C4-2B (cell line): ENCODE measurements around the gene PCGF2.

Experiments used
- H3K27ac ChIP-seq: fragments of 450-650 bp; 2 replicates; pipeline ENCODE4 v1.5.1; 2017
- CTCF ChIP-seq: fragments of 450-650 bp; conservative IDR thresholded peaks from 2 replicates; pipeline ENCODE4 v1.5.1; 2017; ENCODE audit warnings: mild to moderate bottlenecking
- ZFX ChIP-seq: fragments of 450-650 bp; IDR thresholded peaks from 2 replicates; pipeline ENCODE4 v1.6.1; 2017

PCGF2 gene

GRCh38 chr17:38746849-38747462 lies 1.2 kb downstream of the PCGF2 start:
- peak overlapping the region; percentile 97 for H3K27ac ChIP-seq

GRCh38 chr17:38746004-38746848 lies 1.9 kb downstream of the PCGF2 start:
- peak overlapping the region; percentile 97 for H3K27ac ChIP-seq
- TF ChIP-seq CTCF: no peak
- no peak for TF ChIP-seq ZFX

More at GRCh38 chr17:38746849-38747462, 1.2 kb downstream of the PCGF2 start:
- TF ChIP-seq CTCF (no peak), ZFX (no peak)

- TF ChIP-seq CTCF: no peak
- no peak for TF ChIP-seq ZFX
Observed at GRCh38 chr17:38745545-38745944, 2.6 kb downstream of the PCGF2 start.

GRCh38 chr17:38743556-38744171 lies 4.5 kb downstream of the PCGF2 start:
- peak overlapping the region; percentile 58; the same call in 1 of the 2 replicates for H3K27ac ChIP-seq
- TF ChIP-seq ZFX (no peak), CTCF (no peak)

More at GRCh38 chr17:38745545-38745944, 2.6 kb downstream of the PCGF2 start:
- no peak overlapping the region; the same call in 1 of the 2 replicates for H3K27ac ChIP-seq

DNA sequence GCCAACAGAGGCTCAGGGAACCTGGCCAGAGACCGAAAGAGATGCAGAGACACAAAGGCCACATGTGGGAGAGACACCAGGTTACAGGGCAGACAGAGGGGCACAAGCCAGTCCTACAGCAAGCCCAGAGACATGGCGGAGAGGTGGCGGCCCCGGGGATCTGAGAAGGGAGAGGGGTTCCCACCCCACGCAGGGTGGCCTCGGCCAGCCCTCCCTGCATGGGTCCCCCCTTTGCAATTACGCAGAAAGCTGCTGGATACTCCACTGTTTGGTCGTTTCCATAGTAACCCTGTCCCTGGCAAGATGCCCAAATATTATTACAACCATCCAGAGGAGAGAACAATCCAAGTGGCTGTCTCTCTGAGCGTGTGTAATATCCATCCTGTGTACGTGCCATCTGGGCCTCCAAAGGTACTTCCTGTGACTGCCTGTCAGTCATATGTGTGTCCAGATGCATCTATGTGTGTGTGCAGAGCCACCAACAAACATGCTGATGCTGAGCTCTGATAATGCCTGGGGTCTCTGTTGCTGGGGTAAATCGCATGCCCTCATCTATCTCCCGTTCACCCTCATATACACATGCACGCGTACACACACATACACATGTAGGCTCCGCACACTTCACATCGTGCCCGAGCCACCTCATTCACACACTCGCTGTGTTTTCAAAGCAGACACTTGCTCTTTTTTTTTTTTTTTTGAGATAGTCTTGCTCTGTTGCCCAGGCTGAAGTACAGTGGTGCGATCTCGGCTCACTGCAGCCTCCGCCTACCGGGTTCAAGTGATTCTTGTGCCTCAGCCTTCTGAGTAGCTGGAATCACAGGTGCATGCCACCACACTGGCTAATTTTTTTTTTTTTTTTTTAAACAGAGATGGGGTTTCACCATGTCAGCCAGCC lies 5.5 kb downstream of the PCGF2 start:
- no peak for TF ChIP-seq CTCF
- TF ChIP-seq ZFX: no peak
- peak overlapping the region; percentile 58 for H3K27ac ChIP-seq

DNA sequence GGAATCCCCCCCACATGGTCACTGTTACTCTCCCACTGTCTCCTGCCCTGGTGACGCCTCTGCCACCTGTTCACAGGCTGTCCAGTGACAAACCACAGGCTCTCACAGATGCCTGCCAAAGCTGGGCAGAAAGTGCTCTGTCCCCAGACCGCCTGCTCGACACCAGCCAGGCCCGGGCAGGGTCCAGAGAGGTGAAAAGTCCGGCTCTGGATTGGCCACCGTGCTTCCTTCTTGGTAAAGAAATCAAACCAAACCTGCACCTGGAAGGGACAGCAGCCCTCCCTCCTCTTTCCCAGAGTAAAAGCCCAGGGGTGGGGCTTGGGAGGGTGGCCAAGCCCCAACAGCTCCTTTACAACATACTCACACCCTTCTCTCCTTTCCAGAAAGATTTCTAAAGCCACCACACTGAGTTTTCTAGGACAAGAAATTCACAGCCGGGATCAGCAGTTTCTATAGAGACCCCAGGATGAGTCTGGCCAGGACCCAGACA lies 6.2 kb downstream of the PCGF2 start:
- TF ChIP-seq ZFX: no peak
- TF ChIP-seq CTCF: no peak
- peak overlapping the region; percentile 58 for H3K27ac ChIP-seq
